IMR-90 (cell line): Measurements from ENCODE around the gene LYRM7. TPM values are rescaled to one million over a fixed set of nuclear protein-coding genes. Genes with fewer than 3 reads are reported as not detected.

Experiments
- ATAC-seq: fragments of 200-7000 bp; cut with Tn5 transposase; 2 replicates; pipeline ENCODE4 v1.9.1; 2020; ENCODE audit warnings: low read depth, mild to moderate bottlenecking, moderate library complexity
- BruUV-seq: library from RNA; stranded (reverse); fragments of 400-500 nt; replicated peaks from 2 replicates; lab custom pipeline; 2021; lab: Mats Ljungman, UMichigan
- CTCF ChIA-PET: fragments of 300-600 bp; formaldehyde crosslinking; extraction: SDS; loops from one replicate; lab custom pipeline; 2021; ENCODE audit warnings: antibody characterized with exemption; lab: Yijun Ruan, JAX
- POLR2A ChIA-PET: fragments of 300-600 bp; sonication (Branson Sonifier 250); formaldehyde crosslinking; loops from one replicate; lab custom pipeline; 2022; ENCODE audit warnings: antibody characterized with exemption; ENCODE audit not compliant: unreplicated experiment; lab: Charles Lee
- DNase-seq: peaks from one replicate; pipeline ENCODE4 v3.0.0; 2013
- H2AFZ ChIP-seq: replicated peaks from 2 replicates; pipeline ENCODE3; 2013; ENCODE audit warnings: low read length, mild to moderate bottlenecking; ENCODE audit not compliant: poor library complexity
- H2AK5ac ChIP-seq: 2 replicates; pipeline ENCODE4 v1.6.1; 2013; ENCODE audit warnings: low read depth, low read length, inconsistent platforms
- H2AK9ac ChIP-seq: replicated peaks from 2 replicates; pipeline ENCODE3; 2013; ENCODE audit warnings: mild to moderate bottlenecking, low read depth, low read length, moderate library complexity; ENCODE audit not compliant: poor library complexity
- H2BK120ac ChIP-seq: 2 replicates; pipeline ENCODE4 v1.6.1; 2013; ENCODE audit warnings: low read depth, low read length, inconsistent platforms
- H2BK15ac ChIP-seq: 3 replicates; pipeline ENCODE4 v1.6.1; 2013; ENCODE audit warnings: low read depth, low read length, inconsistent platforms
- H2BK20ac ChIP-seq: 2 replicates; pipeline ENCODE4 v1.6.1; 2013; ENCODE audit warnings: low read depth, mild to moderate bottlenecking, inconsistent platforms, low read length, moderate library complexity
- H2BK5ac ChIP-seq: 2 replicates; pipeline ENCODE4 v1.6.1; 2013; ENCODE audit warnings: mild to moderate bottlenecking, low read depth, low read length, inconsistent platforms; ENCODE audit not compliant: poor library complexity, severe bottlenecking
- H3K14ac ChIP-seq: replicated peaks from 2 replicates; pipeline ENCODE4 v1.6.1; 2013; ENCODE audit warnings: low read depth, low read length, inconsistent platforms
- H3K18ac ChIP-seq: 2 replicates; pipeline ENCODE4 v1.6.1; 2013; ENCODE audit warnings: low read depth, low read length, control low read depth
- H3K23ac ChIP-seq: 2 replicates; pipeline ENCODE4 v1.6.1; 2013; ENCODE audit warnings: low read depth, low read length, inconsistent platforms
- H3K27ac ChIP-seq: 2 replicates; pipeline ENCODE4 v1.5.1; 2013; ENCODE audit warnings: mild to moderate bottlenecking, control low read depth, low read length; ENCODE audit not compliant: insufficient read depth
- H3K27me3 ChIP-seq: 2 replicates; pipeline ENCODE4 v1.6.1; 2013; ENCODE audit warnings: low read length; ENCODE audit not compliant: control insufficient read depth, insufficient read depth
- H3K36me3 ChIP-seq: 2 replicates; pipeline ENCODE4 v1.6.1; 2013; ENCODE audit warnings: low read length, mixed read lengths; ENCODE audit not compliant: control insufficient read depth, insufficient read depth
- H3K4ac ChIP-seq: 2 replicates; pipeline ENCODE4 v1.6.1; 2013; ENCODE audit warnings: low read depth, low read length, inconsistent platforms
- H3K4me1 ChIP-seq: 2 replicates; pipeline ENCODE4 v1.6.1; 2013; ENCODE audit warnings: low read length, mixed read lengths; ENCODE audit not compliant: control insufficient read depth, insufficient read depth
- H3K4me2 ChIP-seq: 2 replicates; pipeline ENCODE4 v1.6.1; 2013; ENCODE audit warnings: low read depth, mild to moderate bottlenecking, control low read depth, low read length, moderate library complexity
- H3K4me3 ChIP-seq: 2 replicates; pipeline ENCODE4 v1.5.1; 2013; ENCODE audit warnings: low read depth, mild to moderate bottlenecking, control low read depth, low read length, moderate library complexity; ENCODE audit not compliant: insufficient read depth
- H3K56ac ChIP-seq: 2 replicates; pipeline ENCODE4 v1.6.1; 2013; ENCODE audit warnings: low read length, inconsistent platforms; ENCODE audit not compliant: insufficient read depth; ENCODE audit errors: extremely low read depth
- H3K79me1 ChIP-seq, 2 experiments: 2 replicates each; pipeline ENCODE4 v1.6.1; 2013; ENCODE audit warnings: low read length in 2 of 2, inconsistent platforms in 1 of 2, low read depth in 1 of 2
- H3K9ac ChIP-seq: 2 replicates; pipeline ENCODE4 v1.6.1; 2013; ENCODE audit warnings: low read depth, low read length, control low read depth
- H3K9me1 ChIP-seq: 2 replicates; pipeline ENCODE4 v1.6.1; 2013; ENCODE audit warnings: low read length, inconsistent platforms; ENCODE audit not compliant: insufficient read depth
- H3K9me3 ChIP-seq: 2 replicates; pipeline ENCODE4 v1.6.1; 2013; ENCODE audit warnings: low read length; ENCODE audit not compliant: control insufficient read depth, insufficient read depth
- H4K20me1 ChIP-seq: 2 replicates; pipeline ENCODE4 v1.6.1; 2013; ENCODE audit warnings: low read length, inconsistent platforms; ENCODE audit not compliant: insufficient read depth
- H4K5ac ChIP-seq: 2 replicates; pipeline ENCODE4 v1.6.1; 2013; ENCODE audit warnings: mild to moderate bottlenecking, low read depth, low read length, control low read depth
- H4K8ac ChIP-seq, 2 experiments: 2 replicates each; pipeline ENCODE4 v1.6.1; 2013; ENCODE audit warnings: low read depth in 2 of 2, low read length in 2 of 2, control low read depth in 1 of 2, inconsistent platforms in 1 of 2
- H4K91ac ChIP-seq: 2 replicates; pipeline ENCODE4 v1.6.1; 2013; ENCODE audit warnings: low read depth, low read length, inconsistent platforms; ENCODE audit not compliant: insufficient read depth
- BHLHE40 ChIP-seq: fragments of 150-350 bp; IDR thresholded peaks from 2 replicates; pipeline ENCODE4 v1.6.1; 2016; ENCODE audit warnings: mild to moderate bottlenecking, low read depth, low read length
- CEBPB ChIP-seq: IDR thresholded peaks from 2 replicates; pipeline ENCODE4 v1.6.1; 2012; ENCODE audit warnings: low read depth, low read length, improper control_type of control experiment
- CHD1 ChIP-seq: IDR thresholded peaks from 2 replicates; pipeline ENCODE4 v1.6.1; 2012; ENCODE audit warnings: low read depth, low read length, improper control_type of control experiment
- FOS ChIP-seq: fragments of 150-350 bp; IDR thresholded peaks from 2 replicates; pipeline ENCODE4 v1.6.1; 2016; ENCODE audit warnings: low read depth, low read length
- MAFK ChIP-seq: IDR thresholded peaks from 2 replicates; pipeline ENCODE4 v1.6.1; 2012; ENCODE audit warnings: low read depth, low read length, improper control_type of control experiment
- MAZ ChIP-seq: IDR thresholded peaks from 2 replicates; pipeline ENCODE4 v1.6.1; 2012; ENCODE audit warnings: low read depth, mild to moderate bottlenecking, low read length, improper control_type of control experiment, moderate library complexity, borderline replicate concordance
- MXI1 ChIP-seq: IDR thresholded peaks from 2 replicates; pipeline ENCODE4 v1.6.1; 2012; ENCODE audit warnings: low read depth, mild to moderate bottlenecking, low read length, moderate library complexity, borderline replicate concordance
- NFE2L2 ChIP-seq: fragments of 150-350 bp; IDR thresholded peaks from 2 replicates; pipeline ENCODE4 v1.6.1; 2016; ENCODE audit warnings: low read depth, mild to moderate bottlenecking, low read length
- POLR2A ChIP-seq: IDR thresholded peaks from 2 replicates; pipeline ENCODE4 v1.6.1; 2012; ENCODE audit warnings: mild to moderate bottlenecking, low read depth, low read length
- RAD21 ChIP-seq: IDR thresholded peaks from 2 replicates; pipeline ENCODE4 v1.6.1; 2012; ENCODE audit warnings: low read length, improper control_type of control experiment
- RCOR1 ChIP-seq: IDR thresholded peaks from 2 replicates; pipeline ENCODE4 v1.6.1; 2012; ENCODE audit warnings: mild to moderate bottlenecking, low read length, improper control_type of control experiment; ENCODE audit not compliant: insufficient replicate concordance
- RFX5 ChIP-seq: IDR thresholded peaks from 2 replicates; pipeline ENCODE4 v1.8.0; 2012; ENCODE audit warnings: low read depth, mild to moderate bottlenecking, low read length, moderate library complexity
- SMC3 ChIP-seq: fragments of 150-350 bp; IDR thresholded peaks from 2 replicates; pipeline ENCODE4 v1.6.1; 2016; ENCODE audit warnings: low read depth, mild to moderate bottlenecking, antibody characterized with exemption, low read length, moderate library complexity
- dilution Hi-C: fragments of 300-500 bp; cut with HindIII; formaldehyde crosslinking; loops from one replicate; pipeline ENCODE4 v1.14.3; 2018; ENCODE audit warnings: low sequenced_read_pairs; ENCODE audit not compliant: unreplicated experiment
- in situ Hi-C: fragments of 300-500 bp; cut with MboI; formaldehyde crosslinking; loops from 3 replicates; pipeline ENCODE4 v1.14.3; 2019; ENCODE audit warnings: low sequenced_read_pairs, inconsistent platforms, mixed read lengths
- intact Hi-C: fragments of 100-400 bp; cut with micrococcal nuclease; formaldehyde crosslinking; loops from 2 replicates; pipeline ENCODE4 v1.10.0; 2022
- polyA plus RNA-seq, 3 experiments: library from polyadenylated mRNA; depleted of rRNA; stranded (reverse); fragments of >200 nt; gene quantifications; 2 replicates each; pipeline ENCODE4 v1.2.3, GENCODE V29; 2012; ENCODE audit warnings: low replicate concordance in 1 of 3
- total RNA-seq: library from RNA; depleted of rRNA; stranded (reverse); fragments of >200 nt; gene quantifications from 2 replicates; pipeline ENCODE4 v1.2.3, GENCODE V29; 2012
- TF ChIP-seq, protein P1 (sequence below): conservative IDR thresholded peaks from 2 replicates; pipeline ENCODE4 v1.5.1; 2012; ENCODE audit warnings: mild to moderate bottlenecking, low read depth, low read length, improper control_type of control experiment
- TF ChIP-seq, protein P2 (sequence below): fragments of 150-350 bp; IDR thresholded peaks from 2 replicates; pipeline ENCODE4 v1.6.1; 2017; ENCODE audit warnings: mild to moderate bottlenecking, antibody characterized with exemption, low read length, low read depth
- TF ChIP-seq, protein P3 (sequence below): fragments of 150-350 bp; IDR thresholded peaks from 2 replicates; pipeline ENCODE4 v1.6.1; 2016; ENCODE audit warnings: low read depth, mild to moderate bottlenecking, low read length, moderate library complexity, borderline replicate concordance

Gene LYRM7
- total and polyA plus RNA-seq, 2 of the 4 experiments (the other 2 are of a cell fraction) = 2.5 to 3.4 TPM

DNA sequence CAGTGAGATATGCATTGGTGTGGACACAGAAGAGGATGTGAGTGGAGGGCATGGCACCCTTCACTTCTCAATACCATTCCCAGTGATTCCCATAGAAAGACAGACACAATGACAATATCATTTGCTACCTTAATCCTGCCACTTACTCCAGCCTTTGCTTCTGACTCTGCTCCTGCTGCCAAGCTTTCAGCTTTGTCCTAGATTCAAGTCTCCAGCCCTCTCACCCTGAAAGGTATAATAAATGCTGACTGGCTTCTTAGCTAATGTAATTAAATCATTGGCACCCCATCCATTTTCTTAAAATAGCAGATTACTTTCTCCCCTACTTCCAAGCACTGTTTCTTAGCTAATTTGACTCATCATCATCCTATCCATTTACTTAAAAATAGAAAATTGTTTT is 52.0 kb downstream of the LYRM7 start:
- no peaks in the 10 kb centered on the region for H3K36me3 ChIP-seq
- H2AFZ ChIP-seq = no peak overlapping the region
- ChIA-PET CTCF (interaction anchor here (0.6 kb wide), 1 partner anchor 26 kb away, joined by 3 read pairs; no protein-coding TSS in a partner anchor), POLR2A (no interaction called here)
- in situ Hi-C loops (no loop called here), intact Hi-C loops (no loop called here), dilution Hi-C loops (no loop called here)
- H2BK15ac ChIP-seq = no peak overlapping the region
- DNase-seq (no peak), ATAC-seq (no peak)
- no TSS peak for BruUV-seq
- no peak overlapping the region for H2BK5ac ChIP-seq
- no peak overlapping the region for H4K91ac ChIP-seq
- peaks cover 9% of the 10 kb centered on the region for H3K4me1 ChIP-seq
- H4K8ac ChIP-seq = no peak overlapping the region
- H2AK5ac ChIP-seq = no peak overlapping the region
- H3K4me3 ChIP-seq = no peak overlapping the region
- H3K14ac ChIP-seq = no peak overlapping the region
- no peak overlapping the region for H3K56ac ChIP-seq
- H3K9me1 ChIP-seq = 0 out of 2 replicates have a peak, but pooled peaks cover 3% of the 10 kb centered on the region
- H3K27ac ChIP-seq = no peak overlapping the region
- 0 out of 2 replicates have a peak overlapping the region, but pooled peaks have one; percentile 37 for H3K4ac ChIP-seq
- no peak overlapping the region for H3K18ac ChIP-seq
- no peak for TF ChIP-seq RFX5
- TF ChIP-seq MXI1 = no peak
- no peak for TF ChIP-seq POLR2A
- TF ChIP-seq, protein P1, sequence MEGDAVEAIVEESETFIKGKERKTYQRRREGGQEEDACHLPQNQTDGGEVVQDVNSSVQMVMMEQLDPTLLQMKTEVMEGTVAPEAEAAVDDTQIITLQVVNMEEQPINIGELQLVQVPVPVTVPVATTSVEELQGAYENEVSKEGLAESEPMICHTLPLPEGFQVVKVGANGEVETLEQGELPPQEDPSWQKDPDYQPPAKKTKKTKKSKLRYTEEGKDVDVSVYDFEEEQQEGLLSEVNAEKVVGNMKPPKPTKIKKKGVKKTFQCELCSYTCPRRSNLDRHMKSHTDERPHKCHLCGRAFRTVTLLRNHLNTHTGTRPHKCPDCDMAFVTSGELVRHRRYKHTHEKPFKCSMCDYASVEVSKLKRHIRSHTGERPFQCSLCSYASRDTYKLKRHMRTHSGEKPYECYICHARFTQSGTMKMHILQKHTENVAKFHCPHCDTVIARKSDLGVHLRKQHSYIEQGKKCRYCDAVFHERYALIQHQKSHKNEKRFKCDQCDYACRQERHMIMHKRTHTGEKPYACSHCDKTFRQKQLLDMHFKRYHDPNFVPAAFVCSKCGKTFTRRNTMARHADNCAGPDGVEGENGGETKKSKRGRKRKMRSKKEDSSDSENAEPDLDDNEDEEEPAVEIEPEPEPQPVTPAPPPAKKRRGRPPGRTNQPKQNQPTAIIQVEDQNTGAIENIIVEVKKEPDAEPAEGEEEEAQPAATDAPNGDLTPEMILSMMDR = no peak
- TF ChIP-seq BHLHE40 = no peak
- TF ChIP-seq, protein P2, sequence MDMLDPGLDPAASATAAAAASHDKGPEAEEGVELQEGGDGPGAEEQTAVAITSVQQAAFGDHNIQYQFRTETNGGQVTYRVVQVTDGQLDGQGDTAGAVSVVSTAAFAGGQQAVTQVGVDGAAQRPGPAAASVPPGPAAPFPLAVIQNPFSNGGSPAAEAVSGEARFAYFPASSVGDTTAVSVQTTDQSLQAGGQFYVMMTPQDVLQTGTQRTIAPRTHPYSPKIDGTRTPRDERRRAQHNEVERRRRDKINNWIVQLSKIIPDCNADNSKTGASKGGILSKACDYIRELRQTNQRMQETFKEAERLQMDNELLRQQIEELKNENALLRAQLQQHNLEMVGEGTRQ = no peak
- no peak for TF ChIP-seq CEBPB
- no peak for TF ChIP-seq NFE2L2
- TF ChIP-seq RAD21 = no peak
- TF ChIP-seq, protein P3, sequence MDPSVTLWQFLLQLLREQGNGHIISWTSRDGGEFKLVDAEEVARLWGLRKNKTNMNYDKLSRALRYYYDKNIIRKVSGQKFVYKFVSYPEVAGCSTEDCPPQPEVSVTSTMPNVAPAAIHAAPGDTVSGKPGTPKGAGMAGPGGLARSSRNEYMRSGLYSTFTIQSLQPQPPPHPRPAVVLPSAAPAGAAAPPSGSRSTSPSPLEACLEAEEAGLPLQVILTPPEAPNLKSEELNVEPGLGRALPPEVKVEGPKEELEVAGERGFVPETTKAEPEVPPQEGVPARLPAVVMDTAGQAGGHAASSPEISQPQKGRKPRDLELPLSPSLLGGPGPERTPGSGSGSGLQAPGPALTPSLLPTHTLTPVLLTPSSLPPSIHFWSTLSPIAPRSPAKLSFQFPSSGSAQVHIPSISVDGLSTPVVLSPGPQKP = no peak
- TF ChIP-seq RCOR1 = no peak
- TF ChIP-seq FOS = no peak
- no peak for TF ChIP-seq SMC3
- TF ChIP-seq MAZ = no peak
- TF ChIP-seq MAFK = no peak
- TF ChIP-seq CHD1 = no peak
- no peak overlapping the region for H4K5ac ChIP-seq
- no peaks in the 10 kb centered on the region for H4K20me1 ChIP-seq
- no peaks in the 10 kb centered on the region for H3K27me3 ChIP-seq
- no peaks in the 10 kb centered on the region for H3K79me1 ChIP-seq
- H3K4me2 ChIP-seq = no peak overlapping the region
- no peak overlapping the region for H3K9ac ChIP-seq
- H3K9me3 ChIP-seq = no peaks in the 10 kb centered on the region
- H2BK120ac ChIP-seq = no peak overlapping the region
- H2BK20ac ChIP-seq = 0 out of 2 replicates have a peak overlapping the region, but pooled peaks have one; percentile 51
- no peak overlapping the region for H3K23ac ChIP-seq
- no peak overlapping the region for H2AK9ac ChIP-seq
